H1 (cell line): ENCODE measurements around the gene GPD1L.

ENCODE experiments used
- CREB1 ChIP-seq: IDR thresholded peaks from 2 replicates; pipeline ENCODE4 v1.6.1; 2012; ENCODE audit warnings: inconsistent platforms
- POLR2A ChIP-seq, 2 experiments: IDR thresholded peaks; 1 replicate in 1 of 2; 2 replicates in 1 of 2; pipeline ENCODE4 v1.6.1; 2011; ENCODE audit warnings: low read depth in 2 of 2, low read length in 2 of 2, mild to moderate bottlenecking in 2 of 2; ENCODE audit errors: control extremely low read depth in 1 of 2
- POLR2AphosphoS5 ChIP-seq: IDR thresholded peaks from 2 replicates; pipeline ENCODE4 v1.6.1; 2011; ENCODE audit warnings: low read depth, low read length
- SP2 ChIP-seq: IDR thresholded peaks from 2 replicates; pipeline ENCODE4 v1.6.1; 2012; ENCODE audit warnings: mild to moderate bottlenecking, low read length, inconsistent platforms
- TAF1 ChIP-seq: IDR thresholded peaks from 2 replicates; pipeline ENCODE4 v1.6.1; 2011; ENCODE audit warnings: mild to moderate bottlenecking, low read depth, low read length
- TCF12 ChIP-seq: IDR thresholded peaks from 2 replicates; pipeline ENCODE4 v1.6.1; 2011; ENCODE audit warnings: low read depth, mild to moderate bottlenecking, low read length
- ZNF274 ChIP-seq: IDR thresholded peaks from 2 replicates; pipeline ENCODE4 v1.7.0; 2012; ENCODE audit warnings: low read length, borderline replicate concordance; ENCODE audit errors: extremely low read depth

GRCh38 chr3:32193101-32193500, 86.7 kb downstream of the GPD1L start:
- no peak for TF ChIP-seq POLR2AphosphoS5
- TF ChIP-seq TCF12: no peak
- no peak for TF ChIP-seq CREB1
- no peak for TF ChIP-seq TAF1
- TF ChIP-seq POLR2A (IDR thresholded peaks at IDR 0.05; ENCODE audit: control extremely low read depth in 1 of 2, low read depth in 2 of 2, low read length in 2 of 2): no peak
- no peak for TF ChIP-seq ZNF274
- TF ChIP-seq SP2: no peak
